ENCODE measurements around the gene GRM5. TPM values are rescaled to one million over a fixed set of nuclear protein-coding genes. Genes with fewer than 3 reads are reported as not detected.
"Not testable (repeated sequence)": the region's sequence is repeated elsewhere in the genome, so short reads cannot be mapped to it uniquely, and the experiment has no call there.

Gene GRM5
- total RNA-seq, 2 donors from 2014 or later, result 1.4 to 8.6 TPM

DNA sequence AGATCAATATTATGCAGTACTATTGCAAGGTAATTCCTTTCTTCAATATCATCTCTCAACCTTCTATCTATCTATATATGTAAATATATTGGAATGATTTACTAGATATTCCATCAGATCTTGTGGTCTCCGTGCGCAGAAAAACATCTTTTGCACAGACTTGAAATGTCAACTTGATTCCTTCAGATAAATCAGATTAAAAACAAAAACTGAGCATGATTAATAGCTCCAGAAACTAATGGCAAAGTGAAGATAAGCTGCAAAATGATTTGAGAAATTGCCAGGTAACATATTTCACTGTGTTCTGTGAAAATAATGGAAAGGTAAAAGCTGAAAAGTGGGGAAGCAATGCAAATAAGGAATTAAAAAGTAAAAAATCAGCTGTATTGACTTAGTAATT lies 528.2 kb downstream of the GRM5 start:
- Histone ChIP-seq H3K27me3 (replicated peaks; ENCODE audit: insufficient read depth) (no peaks in the 10 kb centered on the region), H3K36me3 (no peaks in the 10 kb centered on the region), H3K4me1 (ENCODE audit: control insufficient read depth in 1 of 2, low read depth in 2 of 2) (peaks cover 6 to 8% of the 10 kb centered on the region in 2 donors), H3K9me3 (no peaks in the 10 kb centered on the region), H3K27ac (no peak overlapping the region), H3K4me3 (no peak overlapping the region)
- DNase-seq (ENCODE audit: low spot score) (no peak), ATAC-seq (ENCODE audit: insufficient number of reproducible peaks, low FRiP score, low read depth) (no peak)
- TF ChIP-seq, protein P1, sequence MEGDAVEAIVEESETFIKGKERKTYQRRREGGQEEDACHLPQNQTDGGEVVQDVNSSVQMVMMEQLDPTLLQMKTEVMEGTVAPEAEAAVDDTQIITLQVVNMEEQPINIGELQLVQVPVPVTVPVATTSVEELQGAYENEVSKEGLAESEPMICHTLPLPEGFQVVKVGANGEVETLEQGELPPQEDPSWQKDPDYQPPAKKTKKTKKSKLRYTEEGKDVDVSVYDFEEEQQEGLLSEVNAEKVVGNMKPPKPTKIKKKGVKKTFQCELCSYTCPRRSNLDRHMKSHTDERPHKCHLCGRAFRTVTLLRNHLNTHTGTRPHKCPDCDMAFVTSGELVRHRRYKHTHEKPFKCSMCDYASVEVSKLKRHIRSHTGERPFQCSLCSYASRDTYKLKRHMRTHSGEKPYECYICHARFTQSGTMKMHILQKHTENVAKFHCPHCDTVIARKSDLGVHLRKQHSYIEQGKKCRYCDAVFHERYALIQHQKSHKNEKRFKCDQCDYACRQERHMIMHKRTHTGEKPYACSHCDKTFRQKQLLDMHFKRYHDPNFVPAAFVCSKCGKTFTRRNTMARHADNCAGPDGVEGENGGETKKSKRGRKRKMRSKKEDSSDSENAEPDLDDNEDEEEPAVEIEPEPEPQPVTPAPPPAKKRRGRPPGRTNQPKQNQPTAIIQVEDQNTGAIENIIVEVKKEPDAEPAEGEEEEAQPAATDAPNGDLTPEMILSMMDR (IDR thresholded peaks at IDR 0.05), result no peak

GRCh38 chr11:88536616-88537265 lies 529.0 kb downstream of the GRM5 start:
- H3K9me3 ChIP-seq, result no peaks in the 10 kb centered on the region
- H3K4me3 ChIP-seq, result no peak overlapping the region
- DNase-seq (ENCODE audit: low spot score), result no peak
- no peak for ATAC-seq (ENCODE audit: insufficient number of reproducible peaks, low FRiP score, low read depth)
- no peak overlapping the region for H3K27ac ChIP-seq
- no peaks in the 10 kb centered on the region for H3K27me3 ChIP-seq (replicated peaks; ENCODE audit: insufficient read depth)
- TF ChIP-seq, protein P1 (IDR thresholded peaks at IDR 0.05), result no peak
- no peaks in the 10 kb centered on the region for H3K36me3 ChIP-seq
- H3K4me1 ChIP-seq (ENCODE audit: control insufficient read depth in 1 of 2, low read depth in 2 of 2), result peaks cover 6 to 8% of the 10 kb centered on the region in 2 donors

- H3K36me3 ChIP-seq, result no peaks in the 10 kb centered on the region
- H3K27me3 ChIP-seq (replicated peaks; ENCODE audit: insufficient read depth), result no peaks in the 10 kb centered on the region
- H3K9me3 ChIP-seq, result no peaks in the 10 kb centered on the region
- no peak overlapping the region for H3K27ac ChIP-seq
- H3K4me1 ChIP-seq (ENCODE audit: control insufficient read depth in 1 of 2, low read depth in 2 of 2), result peaks cover 6 to 8% of the 10 kb centered on the region in 2 donors
- no peak overlapping the region for H3K4me3 ChIP-seq
- TF ChIP-seq, protein P1 (IDR thresholded peaks at IDR 0.05), result no peak
- ATAC-seq (ENCODE audit: insufficient number of reproducible peaks, low FRiP score, low read depth) (peak; percentile 88), DNase-seq (ENCODE audit: low spot score) (no peak)
Observed at GRCh38 chr11:88535916-88536547, 529.8 kb downstream of the GRM5 start.

DNA sequence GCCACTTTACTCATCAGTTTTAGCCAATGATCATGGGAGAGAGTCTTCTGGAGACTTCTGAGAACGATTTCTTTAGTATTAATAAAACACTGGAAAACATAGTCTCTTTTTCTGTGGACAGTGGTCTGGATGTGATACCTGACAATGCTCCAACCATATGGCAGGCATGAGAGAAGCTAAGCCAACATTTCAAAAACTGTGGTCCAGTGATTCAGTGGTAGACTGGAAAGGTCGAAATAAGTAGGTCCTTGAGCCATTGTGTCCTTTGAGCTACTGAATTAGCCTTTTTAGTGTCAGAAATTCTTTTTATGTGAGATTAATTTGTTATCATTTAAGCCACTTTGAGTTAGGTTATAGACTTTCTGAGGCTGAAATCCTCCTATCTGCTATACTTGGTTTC lies 530.5 kb downstream of the GRM5 start:
- peaks cover 6 to 8% of the 10 kb centered on the region in 2 donors for H3K4me1 ChIP-seq (ENCODE audit: control insufficient read depth in 1 of 2, low read depth in 2 of 2)
- ATAC-seq (ENCODE audit: insufficient number of reproducible peaks, low FRiP score, low read depth) (no peak), DNase-seq (ENCODE audit: low spot score) (no peak)
- H3K27me3 ChIP-seq (replicated peaks; ENCODE audit: insufficient read depth), result no peaks in the 10 kb centered on the region
- no peak overlapping the region for H3K4me3 ChIP-seq
- no peaks in the 10 kb centered on the region for H3K9me3 ChIP-seq
- TF ChIP-seq, protein P1 (IDR thresholded peaks at IDR 0.05), result no peak
- H3K36me3 ChIP-seq, result no peaks in the 10 kb centered on the region
- H3K27ac ChIP-seq, result no peak overlapping the region

DNA sequence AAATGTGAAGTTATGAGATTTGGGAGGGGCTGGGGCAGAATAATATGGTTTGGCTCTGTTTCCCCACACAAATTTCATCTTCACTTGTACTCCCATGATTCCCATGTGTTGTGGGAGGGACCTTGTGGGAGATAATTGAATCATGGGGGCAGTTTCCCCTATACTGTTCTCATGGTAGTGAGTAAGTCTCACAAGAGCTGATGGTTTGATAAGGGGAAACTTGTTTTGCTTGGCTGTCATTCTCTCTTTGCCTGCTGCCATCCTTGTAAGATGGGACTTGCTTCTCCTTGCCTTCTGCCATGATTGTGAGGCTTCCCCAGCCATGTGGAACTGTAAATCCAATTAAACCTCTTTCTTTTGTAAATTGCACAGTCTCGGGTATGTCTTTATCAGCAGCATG lies 531.1 kb downstream of the GRM5 start:
- H3K27ac ChIP-seq; H3K9me3 ChIP-seq; DNase-seq (ENCODE audit: low spot score); H3K36me3 ChIP-seq; H3K4me3 ChIP-seq; H3K4me1 ChIP-seq (ENCODE audit: control insufficient read depth in 1 of 2, low read depth in 2 of 2); H3K27me3 ChIP-seq (replicated peaks; ENCODE audit: insufficient read depth); ATAC-seq (ENCODE audit: insufficient number of reproducible peaks, low FRiP score, low read depth): not testable (repeated sequence)

Data from thoracic aorta (tissue), 2 donors.